ENCODE measurements around the gene TMEM271. TPM values are rescaled to one million over a fixed set of nuclear protein-coding genes. Genes with fewer than 3 reads are reported as not detected.

TMEM271 gene
- total and polyA plus RNA-seq, 4 donors, result 4.4 to 17.1 (median 11.4) TPM

GRCh38 chr4:609400-610050 is 33.4 kb upstream of the TMEM271 start:
- Histone ChIP-seq H3K4me3 (ENCODE audit: low read depth, low read length) (no peak overlapping the region), H3K4me1 (ENCODE audit: control insufficient read depth, insufficient read depth, low read length) (peaks cover 11% of the 10 kb centered on the region), H3K36me3 (ENCODE audit: control insufficient read depth, insufficient read depth, low read length) (no peaks in the 10 kb centered on the region), H3K9me3 (ENCODE audit: control insufficient read depth, insufficient read depth, low read length) (no peaks in the 10 kb centered on the region), H3K27me3 (ENCODE audit: control insufficient read depth, insufficient read depth, low read length) (peaks cover 2% of the 10 kb centered on the region), H3K27ac (ENCODE audit: low read depth, low read length) (no peak overlapping the region)
- DNase-seq (ENCODE audit: low read depth in 4 of 6, low spot score in 6 of 6), result no peak
- WGBS (ENCODE audit: insufficient coverage), result 77% methylated on average over 8 of the region's 8 CpGs

- no peaks in the 10 kb centered on the region for H3K9me3 ChIP-seq (ENCODE audit: control insufficient read depth, insufficient read depth, low read length)
- WGBS (ENCODE audit: insufficient coverage), result 38% methylated on average over 4 of the region's 7 CpGs
- no peaks in the 10 kb centered on the region for H3K36me3 ChIP-seq (ENCODE audit: control insufficient read depth, insufficient read depth, low read length)
- no peak for DNase-seq (ENCODE audit: low read depth in 4 of 6, low spot score in 6 of 6)
- H3K27me3 ChIP-seq (ENCODE audit: control insufficient read depth, insufficient read depth, low read length), result peaks cover 2% of the 10 kb centered on the region
- H3K4me1 ChIP-seq (ENCODE audit: control insufficient read depth, insufficient read depth, low read length), result peaks cover 11% of the 10 kb centered on the region
- H3K27ac ChIP-seq (ENCODE audit: low read depth, low read length), result no peak overlapping the region
- no peak overlapping the region for H3K4me3 ChIP-seq (ENCODE audit: low read depth, low read length)
Observed at GRCh38 chr4:608236-608635, 32.1 kb upstream of the TMEM271 start.

- Histone ChIP-seq H3K4me1 (ENCODE audit: control insufficient read depth, insufficient read depth, low read length) (peaks cover 12% of the 10 kb centered on the region), H3K36me3 (ENCODE audit: control insufficient read depth, insufficient read depth, low read length) (no peaks in the 10 kb centered on the region), H3K27ac (ENCODE audit: low read depth, low read length) (no peak overlapping the region), H3K27me3 (ENCODE audit: control insufficient read depth, insufficient read depth, low read length) (no peaks in the 10 kb centered on the region), H3K4me3 (ENCODE audit: low read depth, low read length) (no peak overlapping the region), H3K9me3 (ENCODE audit: control insufficient read depth, insufficient read depth, low read length) (no peaks in the 10 kb centered on the region)
- WGBS (ENCODE audit: insufficient coverage), result 86% methylated on average over 13 of the region's 17 CpGs
- no peak for DNase-seq (ENCODE audit: low read depth in 4 of 6, low spot score in 6 of 6)
Observed at GRCh38 chr4:605702-606425, 29.8 kb upstream of the TMEM271 start.

- WGBS (ENCODE audit: insufficient coverage), result no CpG with 5 or more reads among the region's 3 CpGs
- no peaks in the 10 kb centered on the region for H3K9me3 ChIP-seq (ENCODE audit: control insufficient read depth, insufficient read depth, low read length)
- DNase-seq (ENCODE audit: low read depth in 4 of 6, low spot score in 6 of 6), result no peak
- no peak overlapping the region for H3K27ac ChIP-seq (ENCODE audit: low read depth, low read length)
- H3K27me3 ChIP-seq (ENCODE audit: control insufficient read depth, insufficient read depth, low read length), result no peaks in the 10 kb centered on the region
- H3K4me1 ChIP-seq (ENCODE audit: control insufficient read depth, insufficient read depth, low read length), result peaks cover 5% of the 10 kb centered on the region
- H3K36me3 ChIP-seq (ENCODE audit: control insufficient read depth, insufficient read depth, low read length), result no peaks in the 10 kb centered on the region
- H3K4me3 ChIP-seq (ENCODE audit: low read depth, low read length), result no peak overlapping the region
Observed at GRCh38 chr4:604131-604530, 28.0 kb upstream of the TMEM271 start.

GRCh38 chr4:602559-602942 is 26.5 kb upstream of the TMEM271 start:
- peaks cover 5% of the 10 kb centered on the region for H3K4me1 ChIP-seq (ENCODE audit: control insufficient read depth, insufficient read depth, low read length)
- no peaks in the 10 kb centered on the region for H3K9me3 ChIP-seq (ENCODE audit: control insufficient read depth, insufficient read depth, low read length)
- H3K36me3 ChIP-seq (ENCODE audit: control insufficient read depth, insufficient read depth, low read length), result no peaks in the 10 kb centered on the region
- DNase-seq (ENCODE audit: low read depth in 4 of 6, low spot score in 6 of 6), result no peak
- H3K27ac ChIP-seq (ENCODE audit: low read depth, low read length), result no peak overlapping the region
- no peaks in the 10 kb centered on the region for H3K27me3 ChIP-seq (ENCODE audit: control insufficient read depth, insufficient read depth, low read length)
- no peak overlapping the region for H3K4me3 ChIP-seq (ENCODE audit: low read depth, low read length)
- 24% methylated on average over 7 of the region's 8 CpGs for WGBS (ENCODE audit: insufficient coverage)

GRCh38 chr4:601612-602558 is 25.8 kb upstream of the TMEM271 start:
- Histone ChIP-seq H3K4me3 (ENCODE audit: low read depth, low read length) (no peak overlapping the region), H3K4me1 (ENCODE audit: control insufficient read depth, insufficient read depth, low read length) (peaks cover 5% of the 10 kb centered on the region), H3K9me3 (ENCODE audit: control insufficient read depth, insufficient read depth, low read length) (no peaks in the 10 kb centered on the region), H3K27ac (ENCODE audit: low read depth, low read length) (no peak overlapping the region), H3K27me3 (ENCODE audit: control insufficient read depth, insufficient read depth, low read length) (no peaks in the 10 kb centered on the region), H3K36me3 (ENCODE audit: control insufficient read depth, insufficient read depth, low read length) (no peaks in the 10 kb centered on the region)
- WGBS (ENCODE audit: insufficient coverage), result 86% methylated on average over 21 of the region's 24 CpGs
- no peak for DNase-seq (ENCODE audit: low read depth in 4 of 6, low spot score in 6 of 6)

GRCh38 chr4:600850-601515 is 24.9 kb upstream of the TMEM271 start:
- H3K36me3 ChIP-seq (ENCODE audit: control insufficient read depth, insufficient read depth, low read length), result no peaks in the 10 kb centered on the region
- no peak for DNase-seq (ENCODE audit: low read depth in 4 of 6, low spot score in 6 of 6)
- H3K4me1 ChIP-seq (ENCODE audit: control insufficient read depth, insufficient read depth, low read length), result peaks cover 5% of the 10 kb centered on the region
- no peaks in the 10 kb centered on the region for H3K27me3 ChIP-seq (ENCODE audit: control insufficient read depth, insufficient read depth, low read length)
- no peak overlapping the region for H3K27ac ChIP-seq (ENCODE audit: low read depth, low read length)
- no peaks in the 10 kb centered on the region for H3K9me3 ChIP-seq (ENCODE audit: control insufficient read depth, insufficient read depth, low read length)
- 68% methylated on average over 8 of the region's 11 CpGs for WGBS (ENCODE audit: insufficient coverage)
- no peak overlapping the region for H3K4me3 ChIP-seq (ENCODE audit: low read depth, low read length)

DNA sequence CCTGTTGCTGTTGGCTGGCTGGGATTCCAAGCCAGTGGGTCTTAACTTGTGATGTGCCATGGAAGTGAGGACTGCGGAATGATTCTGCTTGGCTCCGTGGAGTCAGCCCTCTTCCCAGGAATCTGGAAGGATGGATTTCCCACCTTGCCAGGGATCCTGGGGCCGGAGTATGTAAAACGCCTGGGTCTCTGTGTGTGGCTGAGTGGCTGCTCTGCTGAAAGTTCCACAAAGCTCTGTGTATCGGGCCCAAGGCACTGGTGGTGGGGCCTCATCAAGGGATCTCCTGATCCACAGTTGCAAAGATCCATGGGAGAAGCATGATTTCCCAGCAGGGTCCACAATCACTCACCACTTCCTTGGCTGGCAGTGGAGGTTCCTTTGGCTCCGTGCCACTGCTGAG is 24.1 kb upstream of the TMEM271 start:
- Histone ChIP-seq H3K9me3 (ENCODE audit: control insufficient read depth, insufficient read depth, low read length) (no peaks in the 10 kb centered on the region), H3K27me3 (ENCODE audit: control insufficient read depth, insufficient read depth, low read length) (no peaks in the 10 kb centered on the region), H3K27ac (ENCODE audit: low read depth, low read length) (no peak overlapping the region), H3K4me3 (ENCODE audit: low read depth, low read length) (no peak overlapping the region), H3K36me3 (ENCODE audit: control insufficient read depth, insufficient read depth, low read length) (no peaks in the 10 kb centered on the region), H3K4me1 (ENCODE audit: control insufficient read depth, insufficient read depth, low read length) (peaks cover 5% of the 10 kb centered on the region)
- 80% methylated on average over 6 of the region's 6 CpGs for WGBS (ENCODE audit: insufficient coverage)
- no peak for DNase-seq (ENCODE audit: low read depth in 4 of 6, low spot score in 6 of 6)

GRCh38 chr4:598925-599324 is 22.8 kb upstream of the TMEM271 start:
- H3K27ac ChIP-seq (ENCODE audit: low read depth, low read length), result no peak overlapping the region
- 80% methylated on average over 1 of the region's 3 CpGs for WGBS (ENCODE audit: insufficient coverage)
- peaks cover 5% of the 10 kb centered on the region for H3K4me1 ChIP-seq (ENCODE audit: control insufficient read depth, insufficient read depth, low read length)
- H3K4me3 ChIP-seq (ENCODE audit: low read depth, low read length), result no peak overlapping the region
- no peaks in the 10 kb centered on the region for H3K27me3 ChIP-seq (ENCODE audit: control insufficient read depth, insufficient read depth, low read length)
- H3K36me3 ChIP-seq (ENCODE audit: control insufficient read depth, insufficient read depth, low read length), result no peaks in the 10 kb centered on the region
- H3K9me3 ChIP-seq (ENCODE audit: control insufficient read depth, insufficient read depth, low read length), result no peaks in the 10 kb centered on the region
- DNase-seq (ENCODE audit: low read depth in 4 of 6, low spot score in 6 of 6), result no peak
